ENCODE data around the gene EPO.
"Not testable (repeated sequence)": the region's sequence is repeated elsewhere in the genome, so short reads cannot be mapped to it uniquely, and the experiment has no call there.

Gene EPO

DNA sequence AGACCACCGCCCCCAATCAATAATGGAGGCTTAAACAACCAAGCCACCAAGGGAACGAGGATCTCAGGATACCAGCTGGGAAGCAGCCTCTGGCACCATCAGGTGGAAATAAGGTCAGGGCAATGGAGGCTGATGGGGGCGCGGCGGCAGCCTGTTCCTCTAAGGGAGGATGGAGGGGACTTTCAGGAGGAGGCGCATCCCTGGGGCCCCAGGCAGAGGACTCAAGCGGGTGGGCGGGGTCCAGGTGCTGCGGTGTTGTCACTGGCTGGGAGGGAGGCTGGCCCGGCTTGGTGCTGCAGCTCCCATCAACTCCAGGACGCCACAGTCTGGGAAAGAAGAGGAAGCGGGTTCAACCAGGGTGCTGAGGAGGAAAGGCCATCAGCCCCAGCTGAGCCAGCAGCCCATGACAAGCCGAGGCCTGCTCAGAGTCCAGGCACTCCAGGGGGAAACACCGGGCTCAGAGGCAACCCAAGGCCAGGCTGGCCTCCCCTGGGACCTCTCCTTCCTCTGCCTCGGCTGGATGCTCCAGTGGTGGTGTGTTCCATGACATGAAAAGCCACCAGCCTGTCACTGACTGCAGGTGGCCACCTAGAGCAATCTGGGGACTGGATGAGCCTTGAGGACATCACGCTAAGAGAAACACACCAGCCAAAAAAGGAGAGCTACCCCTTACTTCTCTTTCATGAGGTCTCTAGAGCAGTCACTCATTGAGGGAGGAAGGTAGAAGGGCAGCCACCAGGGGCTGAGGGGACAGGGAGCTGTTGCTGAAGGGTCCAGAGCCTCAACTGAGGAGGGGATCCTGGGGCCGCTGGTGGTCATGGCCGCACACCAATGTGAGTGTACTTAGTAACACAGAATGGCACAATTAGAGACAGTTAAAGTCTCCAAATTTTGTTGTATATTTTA is 30.8 kb upstream of the EPO start:
- peaks cover 0 to 55% (median 46%) of the 10 kb centered on the region in 5 donors for H3K36me3 ChIP-seq (ENCODE audit: control insufficient read depth in 5 of 5, insufficient read depth in 5 of 5, low read length in 5 of 5)
- peak overlapping the region in 4 of 5 donors; percentile 6 to 61 (median 41) for H3K9ac ChIP-seq (ENCODE audit: low read length in 5 of 5)
- H3K27me3 ChIP-seq (ENCODE audit: control insufficient read depth in 5 of 5, insufficient read depth in 4 of 5, low read length in 5 of 5) = no peaks in the 10 kb centered on the region
- no peak overlapping the region for H3K27ac ChIP-seq (ENCODE audit: low read depth, low read length)
- peaks cover 12 to 47% (median 40%) of the 10 kb centered on the region in 5 donors for H3K4me1 ChIP-seq (ENCODE audit: control insufficient read depth in 5 of 5, insufficient read depth in 5 of 5, low read length in 5 of 5)
- H3K4me3 ChIP-seq (ENCODE audit: low read depth in 1 of 5, low read length in 5 of 5) = no peak overlapping the region
- no peaks in the 10 kb centered on the region for H3K9me3 ChIP-seq (ENCODE audit: control insufficient read depth in 5 of 5, low read length in 5 of 5)

- Histone ChIP-seq H3K27me3 (ENCODE audit: control insufficient read depth in 5 of 5, insufficient read depth in 4 of 5, low read length in 5 of 5) (no peaks in the 10 kb centered on the region), H3K4me3 (ENCODE audit: low read depth in 1 of 5, low read length in 5 of 5) (peak overlapping the region; percentile 74 to 92 (median 78)), H3K27ac (ENCODE audit: low read depth, low read length) (peak overlapping the region; percentile 60), H3K9ac (ENCODE audit: low read length in 5 of 5) (peak overlapping the region; percentile 48 to 89 (median 86)), H3K4me1 (ENCODE audit: control insufficient read depth in 5 of 5, insufficient read depth in 5 of 5, low read length in 5 of 5) (peaks cover 12 to 51% (median 40%) of the 10 kb centered on the region in 5 donors), H3K36me3 (ENCODE audit: control insufficient read depth in 5 of 5, insufficient read depth in 5 of 5, low read length in 5 of 5) (peaks cover 0 to 31% (median 22%) of the 10 kb centered on the region in 5 donors), H3K9me3 (ENCODE audit: control insufficient read depth in 5 of 5, low read length in 5 of 5) (no peaks in the 10 kb centered on the region)
These were observed 28.3 kb upstream of the EPO start for GRCh38 chr7:100691676-100692577.

DNA sequence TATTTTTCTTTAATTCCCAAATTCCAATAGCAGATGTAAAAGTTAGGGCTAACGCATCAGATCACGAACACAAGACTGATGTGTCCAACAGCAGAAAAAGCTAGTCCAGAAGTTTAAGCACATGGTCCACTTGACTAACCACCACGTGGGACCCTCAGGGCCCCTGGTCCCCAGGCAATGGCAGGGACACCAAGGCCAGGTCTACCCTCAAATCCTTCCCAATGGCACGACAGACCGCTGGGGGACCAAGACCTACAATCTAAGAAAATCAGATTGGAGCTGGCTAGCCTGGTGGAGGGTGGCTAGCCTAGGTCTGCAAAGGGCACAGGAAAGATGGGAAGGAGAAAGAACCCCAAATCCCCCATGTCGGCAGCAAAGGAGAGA is 27.7 kb upstream of the EPO start:
- Histone ChIP-seq H3K4me1 (ENCODE audit: control insufficient read depth in 5 of 5, insufficient read depth in 5 of 5, low read length in 5 of 5) (peaks cover 12 to 51% (median 40%) of the 10 kb centered on the region in 5 donors), H3K9ac (ENCODE audit: low read length in 5 of 5) (peak overlapping the region in 4 of 5 donors; percentile 85 to 89 (median 87)), H3K4me3 (ENCODE audit: low read depth in 1 of 5, low read length in 5 of 5) (peak overlapping the region; percentile 74 to 92 (median 78)), H3K36me3 (ENCODE audit: control insufficient read depth in 5 of 5, insufficient read depth in 5 of 5, low read length in 5 of 5) (peaks cover 0 to 25% (median 17%) of the 10 kb centered on the region in 5 donors), H3K27ac (ENCODE audit: low read depth, low read length) (peak overlapping the region; percentile 60), H3K27me3 (ENCODE audit: control insufficient read depth in 5 of 5, insufficient read depth in 4 of 5, low read length in 5 of 5) (no peaks in the 10 kb centered on the region), H3K9me3 (ENCODE audit: control insufficient read depth in 5 of 5, low read length in 5 of 5) (no peaks in the 10 kb centered on the region)

DNA sequence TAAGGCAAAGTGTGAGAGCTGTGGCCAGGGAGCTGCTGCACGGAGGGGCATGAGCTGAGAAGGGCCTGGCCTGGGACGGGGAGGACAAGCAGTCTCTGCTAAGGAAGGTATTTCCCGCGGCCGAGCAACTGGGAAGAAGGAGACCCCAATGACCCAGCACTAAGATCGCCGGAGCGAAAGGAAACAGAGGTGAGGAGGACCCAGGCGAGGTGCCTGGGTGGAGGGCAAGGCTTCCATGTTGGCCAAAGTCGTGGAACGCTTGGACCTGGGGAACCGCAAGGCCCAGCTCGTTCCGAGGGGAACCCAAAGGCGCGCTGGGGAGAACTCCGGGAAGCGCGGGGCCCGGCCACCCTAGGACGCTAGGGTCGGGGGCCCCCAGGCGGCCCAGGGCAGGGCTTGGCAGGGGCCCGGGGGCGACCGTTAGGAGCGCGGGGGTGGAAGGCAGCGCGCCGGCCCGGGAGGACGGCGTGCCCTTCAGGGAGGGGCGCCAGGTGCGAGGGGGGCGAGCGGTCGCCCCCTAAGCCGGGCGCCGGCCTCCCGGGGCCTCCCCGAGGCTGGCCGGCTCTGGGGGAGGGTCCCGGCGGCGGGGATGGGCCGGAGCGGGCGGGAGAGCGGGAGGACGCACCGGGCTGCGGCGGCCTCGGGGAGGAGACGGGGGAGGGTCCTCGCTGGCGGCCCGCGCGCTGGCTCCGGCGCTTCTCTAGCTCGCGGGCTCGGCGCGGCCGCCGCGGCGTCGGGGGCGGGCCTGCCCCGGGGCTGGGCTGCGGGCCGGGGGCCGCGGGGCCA is 26.8 kb upstream of the EPO start:
- Histone ChIP-seq H3K27me3 (ENCODE audit: control insufficient read depth in 5 of 5, insufficient read depth in 4 of 5, low read length in 5 of 5) (no peaks in the 10 kb centered on the region), H3K36me3 (ENCODE audit: control insufficient read depth in 5 of 5, insufficient read depth in 5 of 5, low read length in 5 of 5) (peaks cover 0 to 15% (median 9%) of the 10 kb centered on the region in 5 donors), H3K4me3 (ENCODE audit: low read depth in 1 of 5, low read length in 5 of 5) (peak overlapping the region; percentile 74 to 92 (median 78)), H3K9me3 (ENCODE audit: control insufficient read depth in 5 of 5, low read length in 5 of 5) (no peaks in the 10 kb centered on the region), H3K9ac (ENCODE audit: low read length in 5 of 5) (peak overlapping the region; percentile 85 to 92 (median 88)), H3K27ac (ENCODE audit: low read depth, low read length) (peak overlapping the region; percentile 60), H3K4me1 (ENCODE audit: control insufficient read depth in 5 of 5, insufficient read depth in 5 of 5, low read length in 5 of 5) (peaks cover 12 to 51% (median 40%) of the 10 kb centered on the region in 5 donors)

DNA sequence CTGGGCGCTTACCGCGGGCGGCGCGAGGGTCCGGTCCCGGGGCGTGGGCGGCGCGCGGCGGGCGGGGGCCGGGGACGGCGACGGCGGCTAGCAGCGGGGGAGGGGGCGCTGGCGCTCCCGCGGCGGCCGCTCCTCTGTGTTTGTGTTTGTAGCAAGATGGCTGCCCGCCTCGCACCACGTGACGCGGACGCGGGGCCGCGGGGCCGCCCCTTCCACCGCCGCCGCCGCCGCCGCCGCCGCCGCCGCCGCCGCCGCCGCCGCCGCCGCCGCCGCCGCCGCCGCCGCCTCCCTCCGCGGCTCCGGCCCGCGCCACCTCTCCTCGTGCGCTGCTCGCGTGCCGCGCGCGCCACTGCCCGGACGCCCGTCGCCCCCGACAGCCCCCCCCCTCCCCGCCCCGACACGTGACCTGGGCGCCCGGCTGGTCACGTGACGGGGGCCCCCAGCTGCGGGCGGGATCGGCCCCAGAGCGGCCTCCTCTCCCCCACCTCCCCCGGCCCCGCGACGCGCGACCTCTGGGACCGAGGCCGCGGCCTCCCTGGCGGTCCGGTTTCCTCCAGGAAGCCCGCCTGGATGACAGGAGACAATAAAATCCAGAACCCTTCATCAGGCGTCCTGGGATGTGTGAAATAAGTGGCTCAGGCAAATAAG is 26.0 kb upstream of the EPO start, which contains the start of gene GIGYF1:
GIGYF1 (minus strand) TSS at position 153 of the 648 bp plus-strand sequence. CDS start 6,012 bp downstream, outside the sequence.
- Histone ChIP-seq H3K9me3 (ENCODE audit: control insufficient read depth in 5 of 5, low read length in 5 of 5) (no peaks in the 10 kb centered on the region), H3K27me3 (ENCODE audit: control insufficient read depth in 5 of 5, insufficient read depth in 4 of 5, low read length in 5 of 5) (no peaks in the 10 kb centered on the region), H3K27ac (ENCODE audit: low read depth, low read length) (peak within 1 kb of the TSS; percentile 60), H3K9ac (ENCODE audit: low read length in 5 of 5) (peak within 1 kb of the TSS; percentile 85 to 92 (median 88)), H3K4me1 (ENCODE audit: control insufficient read depth in 5 of 5, insufficient read depth in 5 of 5, low read length in 5 of 5) (peaks cover 12 to 44% (median 36%) of the 10 kb centered on the region in 5 donors), H3K4me3 (ENCODE audit: low read depth in 1 of 5, low read length in 5 of 5) (peak within 1 kb of the TSS; percentile 74 to 92 (median 78)), H3K36me3 (ENCODE audit: control insufficient read depth in 5 of 5, insufficient read depth in 5 of 5, low read length in 5 of 5) (peaks cover 0 to 8% (median 4%) of the 10 kb centered on the region in 5 donors)

GRCh38 chr7:100696123-100696521 is 24.1 kb upstream of the EPO start:
- H3K36me3 ChIP-seq (ENCODE audit: control insufficient read depth in 5 of 5, insufficient read depth in 5 of 5, low read length in 5 of 5) = peaks cover 0 to 1% (median 0%) of the 10 kb centered on the region in 5 donors
- no peak overlapping the region for H3K4me3 ChIP-seq (ENCODE audit: low read depth in 1 of 5, low read length in 5 of 5)
- peaks cover 0 to 7% (median 0%) of the 10 kb centered on the region in 5 donors for H3K27me3 ChIP-seq (ENCODE audit: control insufficient read depth in 5 of 5, insufficient read depth in 4 of 5, low read length in 5 of 5)
- H3K27ac ChIP-seq (ENCODE audit: low read depth, low read length) = no peak overlapping the region
- H3K9me3 ChIP-seq (ENCODE audit: control insufficient read depth in 5 of 5, low read length in 5 of 5) = no peaks in the 10 kb centered on the region
- no peak overlapping the region for H3K9ac ChIP-seq (ENCODE audit: low read length in 5 of 5)
- peaks cover 10 to 29% (median 27%) of the 10 kb centered on the region in 5 donors for H3K4me1 ChIP-seq (ENCODE audit: control insufficient read depth in 5 of 5, insufficient read depth in 5 of 5, low read length in 5 of 5)

GRCh38 chr7:100699018-100699417 is 21.2 kb upstream of the EPO start:
- H3K9me3 ChIP-seq (ENCODE audit: control insufficient read depth in 5 of 5, low read length in 5 of 5) = no peaks in the 10 kb centered on the region
- no peak overlapping the region for H3K27ac ChIP-seq (ENCODE audit: low read depth, low read length)
- no peak overlapping the region for H3K9ac ChIP-seq (ENCODE audit: low read length in 5 of 5)
- H3K27me3 ChIP-seq (ENCODE audit: control insufficient read depth in 5 of 5, insufficient read depth in 4 of 5, low read length in 5 of 5) = peaks cover 0 to 7% (median 0%) of the 10 kb centered on the region in 5 donors
- no peak overlapping the region for H3K4me3 ChIP-seq (ENCODE audit: low read depth in 1 of 5, low read length in 5 of 5)
- H3K4me1 ChIP-seq (ENCODE audit: control insufficient read depth in 5 of 5, insufficient read depth in 5 of 5, low read length in 5 of 5) = peaks cover 0 to 5% (median 4%) of the 10 kb centered on the region in 5 donors
- H3K36me3 ChIP-seq (ENCODE audit: control insufficient read depth in 5 of 5, insufficient read depth in 5 of 5, low read length in 5 of 5) = no peaks in the 10 kb centered on the region

DNA sequence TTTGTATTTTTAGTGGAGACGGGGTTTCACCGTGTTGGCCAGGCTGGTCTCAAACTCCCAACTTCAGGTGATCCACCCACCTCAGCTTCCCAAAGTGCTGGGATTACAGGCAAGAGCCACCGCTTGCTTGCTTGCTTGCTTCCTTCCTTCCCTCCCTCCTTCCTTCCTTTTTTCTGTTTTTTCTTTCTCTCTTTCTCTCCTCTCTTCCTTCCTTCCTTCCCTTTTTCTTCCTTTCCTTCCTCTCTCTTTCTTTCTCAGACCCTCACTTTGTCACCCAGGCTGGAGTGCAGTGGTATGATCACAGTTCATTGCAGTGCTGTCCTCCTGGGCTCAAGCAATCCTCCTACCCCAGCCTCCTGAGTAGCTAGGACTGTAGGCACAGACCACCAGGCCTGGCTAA is 19.2 kb upstream of the EPO start:
- H3K9me3 ChIP-seq (ENCODE audit: control insufficient read depth in 5 of 5, low read length in 5 of 5); H3K4me3 ChIP-seq (ENCODE audit: low read depth in 1 of 5, low read length in 5 of 5); H3K36me3 ChIP-seq (ENCODE audit: control insufficient read depth in 5 of 5, insufficient read depth in 5 of 5, low read length in 5 of 5); H3K27ac ChIP-seq (ENCODE audit: low read depth, low read length); H3K9ac ChIP-seq (ENCODE audit: low read length in 5 of 5); H3K27me3 ChIP-seq (ENCODE audit: control insufficient read depth in 5 of 5, insufficient read depth in 4 of 5, low read length in 5 of 5): not testable (repeated sequence)
- peaks cover 1 to 11% (median 9%) of the 10 kb centered on the region in 5 donors for H3K4me1 ChIP-seq (ENCODE audit: control insufficient read depth in 5 of 5, insufficient read depth in 5 of 5, low read length in 5 of 5)

GRCh38 chr7:100705320-100705752 is 14.9 kb upstream of the EPO start:
- Histone ChIP-seq H3K9ac (ENCODE audit: low read length in 5 of 5) (peak overlapping the region; percentile 68 to 97 (median 94)), H3K27me3 (ENCODE audit: control insufficient read depth in 5 of 5, insufficient read depth in 4 of 5, low read length in 5 of 5) (no peaks in the 10 kb centered on the region), H3K36me3 (ENCODE audit: control insufficient read depth in 5 of 5, insufficient read depth in 5 of 5, low read length in 5 of 5) (peaks cover 0 to 3% (median 1%) of the 10 kb centered on the region in 5 donors), H3K27ac (ENCODE audit: low read depth, low read length) (peak overlapping the region; percentile 84), H3K4me1 (ENCODE audit: control insufficient read depth in 5 of 5, insufficient read depth in 5 of 5, low read length in 5 of 5) (peaks cover 4 to 26% (median 22%) of the 10 kb centered on the region in 5 donors), H3K9me3 (ENCODE audit: control insufficient read depth in 5 of 5, low read length in 5 of 5) (no peaks in the 10 kb centered on the region), H3K4me3 (ENCODE audit: low read depth in 1 of 5, low read length in 5 of 5) (peak overlapping the region; percentile 40 to 95 (median 86))

All from subcutaneous abdominal adipose tissue (tissue), 5 donors.